ENCODE data around the gene MGLL. TPM values are rescaled to one million over a fixed set of nuclear protein-coding genes. Genes with fewer than 3 reads are reported as not detected.

The MGLL gene
- polyA plus RNA-seq, 1 experiment, result 108 TPM

DNA sequence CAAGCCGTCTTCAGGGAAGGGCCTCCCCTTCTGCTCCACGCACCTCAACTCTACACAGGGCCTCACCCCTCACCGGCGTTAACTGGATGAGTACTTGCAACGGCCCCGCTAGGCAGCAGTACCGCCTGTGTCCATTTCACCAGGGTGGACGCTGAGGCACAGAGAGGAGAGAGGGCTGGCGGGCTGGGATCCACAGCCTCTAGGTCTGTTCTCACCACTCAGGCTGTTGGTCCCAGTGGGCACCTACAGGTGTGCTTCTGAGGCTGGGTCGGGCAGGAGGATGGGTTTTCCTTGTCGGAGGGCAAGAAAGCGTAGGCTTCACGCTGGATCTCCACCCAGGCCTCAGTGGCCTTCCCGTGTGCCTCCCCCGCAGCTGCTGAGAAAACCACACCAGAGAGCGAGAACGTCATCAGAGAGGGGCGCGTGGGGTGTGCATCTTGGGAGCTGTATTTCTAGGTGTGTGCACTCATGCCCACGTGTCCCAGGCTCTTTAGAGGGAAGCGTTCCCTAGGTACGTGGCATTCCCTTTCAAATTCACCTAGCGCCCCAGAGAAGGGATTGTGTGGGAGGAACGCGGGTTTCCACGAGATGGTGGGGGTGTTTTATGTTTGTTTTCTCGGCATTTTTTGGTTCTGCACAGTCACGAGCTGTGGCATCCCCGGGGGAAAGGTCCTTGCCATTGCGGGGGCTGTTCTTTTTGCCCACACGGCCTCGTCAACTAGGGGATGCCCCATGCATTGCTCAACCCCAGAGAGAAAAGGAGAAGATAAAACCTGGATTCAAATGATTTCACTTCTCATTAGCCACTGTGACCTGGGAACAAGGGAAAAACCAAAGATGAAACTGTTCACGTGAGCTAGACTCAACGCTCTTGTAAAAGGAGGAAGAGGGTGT lies 67.7 kb downstream of the MGLL start:
- Histone ChIP-seq H3K27me3 (ENCODE audit: control insufficient read depth, insufficient read depth, low read length) (no peaks in the 10 kb centered on the region), H3K36me3 (ENCODE audit: control insufficient read depth, insufficient read depth, low read length) (peaks cover 2% of the 10 kb centered on the region; the same call in 1 of the 2 replicates), H3K4me3 (ENCODE audit: low read depth, low read length) (no peak overlapping the region)
- no peak for DNase-seq (ENCODE audit: low read depth)
- CTCF ChIA-PET, result interaction anchor here (7.4 kb wide), 1 partner anchor 8 kb away, joined by 45 read pairs; no protein-coding TSS in a partner anchor
- POLR2A ChIA-PET, result no interaction called here
- no peak for TF ChIP-seq CTCF (IDR thresholded peaks at IDR 0.05; ENCODE audit: insufficient read depth, low read depth, low read length)

GRCh38 chr3:127753898-127754410 lies 68.4 kb downstream of the MGLL start:
- CTCF ChIA-PET, result interaction anchor here (7.4 kb wide), 1 partner anchor 9 kb away, joined by 45 read pairs; no protein-coding TSS in a partner anchor
- no peak overlapping the region for H3K4me3 ChIP-seq (ENCODE audit: low read depth, low read length)

DNA sequence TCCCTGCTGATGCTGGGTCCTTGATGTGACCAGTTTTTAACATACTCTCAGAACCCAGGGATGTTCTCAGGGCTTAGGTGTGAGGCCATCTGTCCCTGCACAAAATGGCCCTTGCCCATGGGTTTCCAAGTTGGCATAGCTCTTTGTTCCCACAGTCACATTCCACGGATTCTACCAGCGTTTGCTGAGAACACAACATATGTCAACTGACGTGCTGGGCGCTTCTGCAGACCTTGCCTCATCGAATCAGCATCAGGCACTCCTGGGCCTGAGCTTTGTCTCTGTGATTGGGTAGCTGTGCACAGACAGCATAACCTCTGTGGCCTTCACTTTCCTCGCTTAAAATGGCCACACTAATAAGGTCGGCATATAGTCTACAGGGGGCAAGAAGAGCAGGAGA lies 69.0 kb downstream of the MGLL start:
- TF ChIP-seq CTCF (IDR thresholded peaks at IDR 0.05; ENCODE audit: insufficient read depth, low read depth, low read length), result no peak
- H3K4me3 ChIP-seq (ENCODE audit: low read depth, low read length), result no peak overlapping the region
- CTCF ChIA-PET, result interaction anchor here (7.4 kb wide), 1 partner anchor 10 kb away, joined by 45 read pairs; no protein-coding TSS in a partner anchor
- DNase-seq (ENCODE audit: low read depth), result no peak
- no peaks in the 10 kb centered on the region for H3K27me3 ChIP-seq (ENCODE audit: control insufficient read depth, insufficient read depth, low read length)
- POLR2A ChIA-PET, result no interaction called here
- peaks cover 2% of the 10 kb centered on the region; the same call in 1 of the 2 replicates for H3K36me3 ChIP-seq (ENCODE audit: control insufficient read depth, insufficient read depth, low read length)

More at GRCh38 chr3:127753898-127754410, 68.4 kb downstream of the MGLL start:
- no peak for DNase-seq (ENCODE audit: low read depth)
- peaks cover 2% of the 10 kb centered on the region; the same call in 1 of the 2 replicates for H3K36me3 ChIP-seq (ENCODE audit: control insufficient read depth, insufficient read depth, low read length)
- POLR2A ChIA-PET, result no interaction called here
- no peak for TF ChIP-seq CTCF (IDR thresholded peaks at IDR 0.05; ENCODE audit: insufficient read depth, low read depth, low read length)
- H3K27me3 ChIP-seq (ENCODE audit: control insufficient read depth, insufficient read depth, low read length), result no peaks in the 10 kb centered on the region

DNA sequence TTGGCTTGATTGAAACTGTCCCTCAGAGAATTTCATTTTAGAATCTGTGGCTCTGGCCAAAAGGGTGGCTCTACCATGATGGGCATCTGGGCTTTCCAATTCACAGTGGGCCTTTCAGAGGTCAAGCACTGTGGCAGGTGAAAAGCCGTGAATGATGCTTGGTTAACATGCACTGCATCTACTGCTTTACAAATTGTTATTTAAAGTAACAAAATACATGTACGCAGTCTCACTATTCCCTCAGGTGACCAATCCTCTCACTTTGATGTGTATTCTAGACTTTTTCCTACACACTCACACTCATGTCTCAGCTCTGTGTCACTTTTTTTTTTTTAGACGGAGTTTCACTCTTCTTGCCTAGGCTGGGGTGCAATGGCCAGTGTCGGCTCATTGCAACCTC lies 70.5 kb downstream of the MGLL start:
- ChIA-PET POLR2A (no interaction called here), CTCF (interaction anchor here (0.9 to 7.4 kb wide), 4 partner anchors 11 to 381 kb away, joined by 3 to 45 read pairs (median 4); no protein-coding TSS in a partner anchor)
- no peaks in the 10 kb centered on the region for H3K27me3 ChIP-seq (ENCODE audit: control insufficient read depth, insufficient read depth, low read length)
- TF ChIP-seq CTCF (IDR thresholded peaks at IDR 0.05; ENCODE audit: insufficient read depth, low read depth, low read length), result no peak
- H3K4me3 ChIP-seq (ENCODE audit: low read depth, low read length), result no peak overlapping the region
- DNase-seq (ENCODE audit: low read depth), result no peak
- peaks cover 2% of the 10 kb centered on the region; the same call in 1 of the 2 replicates for H3K36me3 ChIP-seq (ENCODE audit: control insufficient read depth, insufficient read depth, low read length)

DNA sequence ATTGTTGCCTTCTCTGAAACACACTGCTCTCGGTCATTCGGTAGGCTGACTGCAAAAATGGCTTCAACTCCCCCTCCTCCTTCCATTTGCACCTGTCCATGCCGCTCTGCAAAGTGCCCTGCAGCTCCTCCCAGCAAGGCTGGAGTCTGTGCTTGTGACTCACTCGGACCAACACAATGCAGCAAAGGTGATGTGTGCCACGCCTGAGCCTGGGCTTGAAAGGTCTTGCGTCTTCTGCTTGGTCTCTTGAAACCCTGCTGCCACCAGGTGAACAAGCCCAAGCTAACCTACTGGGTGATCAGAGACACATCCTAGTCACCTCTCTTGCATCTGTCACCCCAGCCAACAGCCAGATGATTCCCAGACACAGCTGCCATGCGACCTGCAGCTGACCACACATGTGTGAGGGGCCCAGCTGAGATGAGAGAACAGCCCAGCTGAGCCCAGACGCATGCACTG lies 71.1 kb downstream of the MGLL start:
- CTCF ChIA-PET, result interaction anchor here (0.9 to 7.4 kb wide), 3 partner anchors 12 to 66 kb away, joined by 3 to 45 read pairs (median 6); no protein-coding TSS in a partner anchor

More for the DNA sequence above, 71.1 kb downstream of the MGLL start:
- Histone ChIP-seq H3K27me3 (ENCODE audit: control insufficient read depth, insufficient read depth, low read length) (no peaks in the 10 kb centered on the region), H3K36me3 (ENCODE audit: control insufficient read depth, insufficient read depth, low read length) (peaks cover 2% of the 10 kb centered on the region; the same call in 1 of the 2 replicates), H3K4me3 (ENCODE audit: low read depth, low read length) (no peak overlapping the region)
- TF ChIP-seq CTCF (IDR thresholded peaks at IDR 0.05; ENCODE audit: insufficient read depth, low read depth, low read length), result no peak
- POLR2A ChIA-PET, result no interaction called here
- DNase-seq (ENCODE audit: low read depth), result no peak

All from BJ (cell line).